Measurements from ENCODE around the gene STK10.
"Not testable (repeated sequence)": the region's sequence is repeated elsewhere in the genome, so short reads cannot be mapped to it uniquely, and the experiment has no call there.

STK10 gene

GRCh38 chr5:172165465-172165864 lies 22.6 kb downstream of the STK10 start:
- no peak for DNase-seq (ENCODE audit: low read depth)

GRCh38 chr5:172164769-172165212 lies 23.2 kb downstream of the STK10 start:
- DNase-seq (ENCODE audit: low read depth): no peak

GRCh38 chr5:172163346-172163745 lies 24.7 kb downstream of the STK10 start:
- DNase-seq (ENCODE audit: low read depth): no peak

GRCh38 chr5:172162987-172163343 lies 25.1 kb downstream of the STK10 start:
- no peak for DNase-seq (ENCODE audit: low read depth)

GRCh38 chr5:172162323-172162986 lies 25.6 kb downstream of the STK10 start:
- DNase-seq (ENCODE audit: low read depth): no peak

- no peak for DNase-seq (ENCODE audit: low read depth)
These were observed 27.5 kb downstream of the STK10 start for GRCh38 chr5:172160506-172160905.

- no peak for DNase-seq (ENCODE audit: low read depth)
These were observed 29.0 kb downstream of the STK10 start for GRCh38 chr5:172159016-172159415.

- DNase-seq (ENCODE audit: low read depth): no peak
These were observed 31.5 kb downstream of the STK10 start for GRCh38 chr5:172156541-172156994.

GRCh38 chr5:172155101-172155500 lies 32.9 kb downstream of the STK10 start:
- DNase-seq (ENCODE audit: low read depth): not testable (repeated sequence)

GRCh38 chr5:172153695-172154094 lies 34.3 kb downstream of the STK10 start:
- DNase-seq (ENCODE audit: low read depth): no peak

- no peak for DNase-seq (ENCODE audit: low read depth)
These were observed 36.3 kb downstream of the STK10 start for GRCh38 chr5:172151661-172152210.

GRCh38 chr5:172150514-172151425 lies 37.3 kb downstream of the STK10 start:
- peak; percentile 60 for DNase-seq (ENCODE audit: low read depth)

- DNase-seq (ENCODE audit: low read depth): not testable (repeated sequence)
These were observed 38.5 kb downstream of the STK10 start for GRCh38 chr5:172149481-172149880.

- no peak for DNase-seq (ENCODE audit: low read depth)
These were observed 39.0 kb downstream of the STK10 start for GRCh38 chr5:172149073-172149472.

- no peak for DNase-seq (ENCODE audit: low read depth)
These were observed 39.6 kb downstream of the STK10 start for GRCh38 chr5:172148381-172148780.

- no peak for DNase-seq (ENCODE audit: low read depth)
These were observed 40.2 kb downstream of the STK10 start for GRCh38 chr5:172147857-172148256.

GRCh38 chr5:172146748-172147092 lies 41.3 kb downstream of the STK10 start:
- no peak for DNase-seq (ENCODE audit: low read depth)

GRCh38 chr5:172145870-172146747 lies 41.9 kb downstream of the STK10 start:
- no peak for DNase-seq (ENCODE audit: low read depth)

- DNase-seq (ENCODE audit: low read depth): no peak
These were observed 42.8 kb downstream of the STK10 start for GRCh38 chr5:172144931-172145869.

GRCh38 chr5:172144291-172144815 lies 43.7 kb downstream of the STK10 start:
- no peak for DNase-seq (ENCODE audit: low read depth)

- DNase-seq (ENCODE audit: low read depth): no peak
These were observed 44.1 kb downstream of the STK10 start for GRCh38 chr5:172143875-172144274.

Measured in GM04504 (cell line).